Ecto neural progenitor cell (in vitro differentiated cells): ENCODE measurements around the gene CMPK1.

Experiments
- DNase-seq: peaks from one replicate; pipeline ENCODE4 v3.0.0-alpha.2; 2018; ENCODE audit warnings: low spot score

CMPK1 gene

GRCh38 chr1:47424336-47424982, 90.9 kb downstream of the CMPK1 start:
- DNase-seq: peak; percentile 74
